Thyroid gland (tissue), 4 donors: Measurements from ENCODE around the gene VAV3. TPM values are rescaled to one million over a fixed set of nuclear protein-coding genes. Genes with fewer than 3 reads are reported as not detected.
"Not testable (repeated sequence)": the region's sequence is repeated elsewhere in the genome, so short reads cannot be mapped to it uniquely, and the experiment has no call there.

Experiments used
- DNase-seq, 2 donors: peaks; one replicate each; pipeline ENCODE4 v3.0.0-alpha.2; 2019
- H3K27ac ChIP-seq, 3 donors: fragments of 200-600 bp; sonication (generic); 1 replicate in 2 of 3; 2 replicates in 1 of 3; pipeline ENCODE4 v1.5.1; 2016 to 2019; ENCODE audit warnings: mild to moderate bottlenecking in 1 of 3, moderate library complexity in 1 of 3
- H3K27me3 ChIP-seq: fragments of 200-600 bp; sonication (generic); one replicate; pipeline ENCODE4 v1.5.1; 2019
- H3K36me3 ChIP-seq, 2 donors: fragments of 200-600 bp; sonication (generic); one replicate each; pipeline ENCODE4 v1.5.1; 2016 to 2019
- H3K4me1 ChIP-seq, 2 donors: fragments of 200-600 bp; sonication (generic); one replicate each; pipeline ENCODE4 v1.5.1; 2017 to 2019
- H3K4me3 ChIP-seq, 3 donors: fragments of 200-600 bp; sonication (generic); replicated peaks in 1 of 3; 1 replicate in 2 of 3; 2 replicates in 1 of 3; pipeline ENCODE4 v1.5.1; 2016; ENCODE audit warnings: mild to moderate bottlenecking in 1 of 3
- H3K9me3 ChIP-seq: fragments of 200-600 bp; sonication (generic); one replicate; pipeline ENCODE4 v1.5.1; 2017
- CTCF ChIP-seq, 6 experiments: fragments of 200-600 bp in 3 of 6; fragments of 450-650 bp in 3 of 6; sonication (generic) in 3 of 6; IDR thresholded peaks; one replicate each; pipeline ENCODE4 v1.5.1; 2016 to 2019; ENCODE audit warnings: antibody characterized with exemption in 6 of 6, mild to moderate bottlenecking in 2 of 6, inconsistent platforms in 1 of 6, moderate library complexity in 1 of 6
- POLR2A ChIP-seq, 2 donors: fragments of 450-650 bp; IDR thresholded peaks; one replicate each; pipeline ENCODE4 v1.6.1; 2017; ENCODE audit warnings: antibody characterized with exemption in 2 of 2, mild to moderate bottlenecking in 2 of 2, moderate library complexity in 1 of 2
- WGBS, 2 donors: methylation state at CpG; one replicate each; pipeline ENCODE4 v1.1.5; 2017; 5-methylcytosine and 5-hydroxymethylcytosine counted together
- intact Hi-C: fragments of 100-400 bp; cut with DNase I; formaldehyde crosslinking; loops from one replicate; pipeline ENCODE4 v1.15.1; 2023
- total RNA-seq, 4 donors: library from RNA; depleted of rRNA; stranded (reverse); fragments of >200 nt; gene quantifications; one replicate each; pipeline ENCODE4 v1.2.3, GENCODE V29; 2016

The VAV3 gene
- total RNA-seq, 4 donors from 2014 or later, result 14.8 to 22.8 (median 18.8) TPM

- DNase-seq, result no peak
- no peak overlapping the region for H3K27ac ChIP-seq
- no peaks in the 10 kb centered on the region for H3K36me3 ChIP-seq
- H3K27me3 ChIP-seq, result no peaks in the 10 kb centered on the region
- TF ChIP-seq POLR2A (IDR thresholded peaks at IDR 0.05) (no peak), CTCF (IDR thresholded peaks at IDR 0.05) (no peak)
- intact Hi-C loops, result no loop called here
- no peak overlapping the region for H3K4me3 ChIP-seq
- WGBS, 2 donors, result 79 to 92% methylated on average over 1 of the region's 1 CpG
- no peaks in the 10 kb centered on the region for H3K9me3 ChIP-seq
- H3K4me1 ChIP-seq, result no peaks in the 10 kb centered on the region
Measured at GRCh38 chr1:107724648-107725047, 240.3 kb downstream of the VAV3 start.

DNA sequence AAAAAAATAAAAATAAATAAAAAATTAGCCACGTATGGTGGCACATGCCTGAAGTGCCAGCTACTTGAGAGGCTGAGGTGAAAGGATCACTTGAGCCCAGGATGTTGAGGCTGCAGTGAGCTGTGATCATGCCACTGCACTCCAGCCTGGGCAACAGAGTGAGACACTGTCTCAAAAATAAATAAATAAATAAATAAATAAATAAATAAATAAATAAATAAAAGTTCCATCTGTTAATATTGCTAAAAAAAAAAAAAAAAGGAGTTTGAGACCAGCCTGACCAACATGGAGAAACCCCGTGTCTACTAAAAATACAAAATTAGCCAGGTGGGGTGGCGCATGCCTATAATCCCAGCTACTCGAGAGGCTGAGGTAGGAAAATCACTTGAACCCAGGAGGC, 244.8 kb downstream of the VAV3 start:
- H3K27ac ChIP-seq, H3K27me3 ChIP-seq, intact Hi-C loops, H3K4me1 ChIP-seq, DNase-seq, H3K9me3 ChIP-seq, H3K36me3 ChIP-seq, H3K4me3 ChIP-seq: not testable (repeated sequence)
- WGBS, 2 donors, result 89 to 94% methylated on average over 4 of the region's 4 CpGs

DNA sequence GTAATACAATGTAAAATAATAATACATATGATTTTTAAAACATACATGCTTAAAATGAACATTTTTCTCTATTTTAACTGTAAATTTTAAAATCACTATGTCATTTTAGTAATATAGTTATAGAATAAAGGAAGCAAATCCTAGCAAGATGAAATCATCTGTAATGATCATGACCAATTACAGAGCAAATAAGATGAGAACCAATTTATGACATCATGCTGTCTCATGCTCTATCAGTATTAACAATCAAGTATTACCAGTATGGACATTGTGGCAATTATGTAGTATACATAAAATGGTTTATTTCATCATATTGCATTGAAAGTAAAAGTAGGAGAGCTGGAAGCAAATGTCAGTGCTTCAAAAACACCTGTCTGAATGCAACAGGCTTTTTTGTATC, 255.0 kb downstream of the VAV3 start:
- Histone ChIP-seq H3K36me3 (no peaks in the 10 kb centered on the region), H3K4me3 (no peak overlapping the region), H3K27ac (no peak overlapping the region), H3K4me1 (no peaks in the 10 kb centered on the region), H3K27me3 (no peaks in the 10 kb centered on the region), H3K9me3 (no peaks in the 10 kb centered on the region)
- no peak for DNase-seq
- intact Hi-C loops, result no loop called here
- TF ChIP-seq CTCF (IDR thresholded peaks at IDR 0.05) (no peak), POLR2A (IDR thresholded peaks at IDR 0.05) (no peak)

GRCh38 chr1:107707111-107707510, 257.9 kb downstream of the VAV3 start:
- Histone ChIP-seq H3K9me3 (no peaks in the 10 kb centered on the region), H3K4me1 (no peaks in the 10 kb centered on the region), H3K27ac (no peak overlapping the region), H3K4me3 (no peak overlapping the region), H3K36me3 (no peaks in the 10 kb centered on the region), H3K27me3 (no peaks in the 10 kb centered on the region)
- DNase-seq, result no peak
- TF ChIP-seq CTCF (IDR thresholded peaks at IDR 0.05) (no peak), POLR2A (IDR thresholded peaks at IDR 0.05) (no peak)
- intact Hi-C loops, result no loop called here
- WGBS, 2 donors, result 85 to 92% methylated on average over 2 of the region's 2 CpGs

- Histone ChIP-seq H3K4me3 (no peak overlapping the region), H3K36me3 (no peaks in the 10 kb centered on the region), H3K27ac (no peak overlapping the region), H3K9me3 (no peaks in the 10 kb centered on the region), H3K4me1 (no peaks in the 10 kb centered on the region), H3K27me3 (no peaks in the 10 kb centered on the region)
- intact Hi-C loops, result no loop called here
- DNase-seq, result no peak
- WGBS, 2 donors, result 87 to 90% methylated on average over 6 of the region's 6 CpGs
- no peak for TF ChIP-seq CTCF (IDR thresholded peaks at IDR 0.05)
- TF ChIP-seq POLR2A (IDR thresholded peaks at IDR 0.05), result no peak
Measured at GRCh38 chr1:107706182-107706581, 258.8 kb downstream of the VAV3 start.

GRCh38 chr1:107704911-107705310, 260.1 kb downstream of the VAV3 start:
- WGBS, 2 donors, result 82 to 91% methylated on average over 2 of the region's 2 CpGs
- TF ChIP-seq POLR2A (IDR thresholded peaks at IDR 0.05) (no peak), CTCF (IDR thresholded peaks at IDR 0.05) (no peak)

More at GRCh38 chr1:107704911-107705310, 260.1 kb downstream of the VAV3 start:
- Histone ChIP-seq H3K4me3 (no peak overlapping the region), H3K27me3 (no peaks in the 10 kb centered on the region), H3K27ac (no peak overlapping the region), H3K4me1 (no peaks in the 10 kb centered on the region), H3K36me3 (no peaks in the 10 kb centered on the region), H3K9me3 (no peaks in the 10 kb centered on the region)
- DNase-seq, result no peak
- intact Hi-C loops, result no loop called here
